Subcutaneous adipose tissue (tissue), 4 donors: Measurements from ENCODE around the gene MYLK. TPM values are rescaled to one million over a fixed set of nuclear protein-coding genes. Genes with fewer than 3 reads are reported as not detected.

Source experiments
- total RNA-seq, 4 donors: library from RNA; depleted of rRNA; stranded (reverse); fragments of >200 nt; gene quantifications; one replicate each; pipeline ENCODE4 v1.1.0, GENCODE V29; 2016
- TF ChIP-seq, protein P1 (sequence below): fragments of 450-650 bp; IDR thresholded peaks from one replicate; pipeline ENCODE4 v1.5.1; 2016; ENCODE audit warnings: low read depth, mild to moderate bottlenecking, control low read depth, antibody characterized with exemption, moderate library complexity

The MYLK gene
- total RNA-seq, 4 donors from 2014 or later, result 28.2 to 113 (median 58.3) TPM

DNA sequence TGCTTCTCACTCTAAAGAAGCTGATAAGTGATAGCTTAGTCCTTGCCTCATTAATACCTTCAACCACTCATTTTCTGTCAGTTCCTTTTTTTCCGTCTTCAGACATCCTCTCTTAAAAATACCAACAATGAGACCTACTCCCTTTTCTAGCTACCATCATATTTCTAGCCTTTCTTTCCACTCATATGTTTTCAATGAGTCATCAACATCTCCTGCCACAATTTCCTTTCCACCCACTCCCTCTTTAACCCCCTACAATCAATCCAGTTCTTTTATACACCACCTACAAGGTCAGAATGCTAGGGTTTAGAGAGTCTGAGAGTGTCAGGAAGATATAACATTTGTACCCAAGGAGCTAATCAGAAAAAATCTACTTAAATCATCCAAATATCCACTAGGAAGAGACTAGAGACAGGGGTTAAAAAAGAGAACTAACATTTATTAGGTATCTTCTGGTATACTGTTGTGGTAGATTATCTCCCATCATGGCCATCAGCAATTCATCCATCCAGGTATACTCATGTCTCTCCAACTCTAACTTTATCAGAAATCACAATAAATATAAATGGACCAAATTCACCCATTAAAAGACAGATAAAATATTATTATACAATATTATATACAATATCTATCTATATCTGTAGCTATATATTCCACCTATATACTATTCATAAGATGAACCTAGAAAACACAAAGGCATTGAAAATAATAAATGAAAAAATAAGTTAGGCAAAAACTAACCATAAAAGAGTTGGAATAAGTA is 42.5 kb downstream of the MYLK start:
- TF ChIP-seq, protein P1, sequence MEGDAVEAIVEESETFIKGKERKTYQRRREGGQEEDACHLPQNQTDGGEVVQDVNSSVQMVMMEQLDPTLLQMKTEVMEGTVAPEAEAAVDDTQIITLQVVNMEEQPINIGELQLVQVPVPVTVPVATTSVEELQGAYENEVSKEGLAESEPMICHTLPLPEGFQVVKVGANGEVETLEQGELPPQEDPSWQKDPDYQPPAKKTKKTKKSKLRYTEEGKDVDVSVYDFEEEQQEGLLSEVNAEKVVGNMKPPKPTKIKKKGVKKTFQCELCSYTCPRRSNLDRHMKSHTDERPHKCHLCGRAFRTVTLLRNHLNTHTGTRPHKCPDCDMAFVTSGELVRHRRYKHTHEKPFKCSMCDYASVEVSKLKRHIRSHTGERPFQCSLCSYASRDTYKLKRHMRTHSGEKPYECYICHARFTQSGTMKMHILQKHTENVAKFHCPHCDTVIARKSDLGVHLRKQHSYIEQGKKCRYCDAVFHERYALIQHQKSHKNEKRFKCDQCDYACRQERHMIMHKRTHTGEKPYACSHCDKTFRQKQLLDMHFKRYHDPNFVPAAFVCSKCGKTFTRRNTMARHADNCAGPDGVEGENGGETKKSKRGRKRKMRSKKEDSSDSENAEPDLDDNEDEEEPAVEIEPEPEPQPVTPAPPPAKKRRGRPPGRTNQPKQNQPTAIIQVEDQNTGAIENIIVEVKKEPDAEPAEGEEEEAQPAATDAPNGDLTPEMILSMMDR, result no peak

DNA sequence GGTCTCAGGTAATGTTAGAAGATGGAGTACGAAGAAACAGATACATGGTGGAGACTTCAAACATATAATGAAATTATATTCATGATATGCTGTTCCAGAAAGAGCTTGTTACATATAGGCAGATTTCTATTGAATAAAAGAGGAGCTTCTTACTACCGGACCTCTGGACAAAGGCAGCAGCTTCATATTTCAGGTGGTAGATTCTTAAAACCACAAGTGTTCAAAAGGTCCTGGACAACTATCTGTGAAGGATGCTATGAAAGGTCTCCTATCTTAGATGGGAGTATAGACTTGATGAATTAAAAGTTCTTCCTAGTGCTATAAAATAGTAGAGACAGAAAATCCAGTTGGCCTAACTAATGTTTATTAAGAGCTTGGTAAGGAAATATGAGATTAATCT is 43.2 kb downstream of the MYLK start:
- TF ChIP-seq, protein P1, result no peak

DNA sequence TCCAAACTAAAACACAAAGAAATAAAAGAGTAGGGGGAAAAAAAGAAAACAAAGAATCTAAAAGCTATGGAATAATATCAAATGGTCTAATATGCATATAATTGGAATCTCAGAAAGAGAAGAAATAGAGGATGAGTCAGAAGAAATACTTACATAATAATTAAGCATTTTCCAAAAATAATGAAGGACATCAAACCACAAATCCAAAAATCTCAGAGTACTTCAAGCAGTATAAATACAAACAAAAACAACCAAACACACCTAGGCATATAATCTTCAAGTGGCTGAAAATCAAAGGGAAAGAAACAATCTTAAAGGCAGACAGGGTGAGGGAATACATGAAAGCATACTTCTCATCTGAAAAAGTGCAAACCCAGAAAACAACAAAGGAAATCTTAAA is 46.3 kb downstream of the MYLK start:
- TF ChIP-seq, protein P1, result no peak

DNA sequence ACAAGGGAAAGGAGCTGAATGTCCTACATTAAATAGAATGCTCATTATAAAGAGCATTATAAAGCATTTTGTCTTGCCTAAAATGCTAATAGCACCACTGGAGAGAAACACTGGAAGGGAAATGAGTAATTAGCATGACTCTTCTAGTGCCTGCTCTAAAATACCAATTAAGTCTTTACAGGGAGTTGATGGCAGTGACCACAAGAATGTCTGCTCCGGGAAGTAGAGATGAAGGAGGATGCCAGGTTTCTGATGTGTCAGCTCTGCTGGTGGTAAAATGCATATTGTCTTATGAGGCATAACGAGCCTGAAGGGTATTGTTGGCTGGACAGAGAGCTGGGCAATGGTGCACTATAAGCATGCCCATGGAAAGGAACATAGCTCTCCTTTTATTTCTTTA is 49.5 kb downstream of the MYLK start:
- TF ChIP-seq, protein P1, result no peak

DNA sequence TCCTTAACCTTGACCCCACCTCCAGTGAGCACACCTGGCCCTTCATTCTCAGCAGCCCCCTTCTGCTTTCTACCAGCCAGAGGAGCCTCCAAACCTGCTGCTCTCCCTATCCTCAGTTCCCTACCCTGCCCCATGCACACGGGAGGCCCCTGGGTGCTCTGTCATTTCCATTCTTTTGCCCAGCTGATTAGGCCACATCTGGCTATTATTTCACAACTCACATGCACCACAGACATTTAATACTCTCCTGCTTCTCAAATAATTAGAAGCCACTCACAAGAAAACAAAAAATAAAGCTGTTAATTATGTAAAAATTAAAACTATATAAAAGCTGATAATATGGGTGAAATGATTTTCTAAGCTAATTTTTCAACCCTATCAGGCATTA is 50.7 kb downstream of the MYLK start:
- TF ChIP-seq, protein P1, result no peak

DNA sequence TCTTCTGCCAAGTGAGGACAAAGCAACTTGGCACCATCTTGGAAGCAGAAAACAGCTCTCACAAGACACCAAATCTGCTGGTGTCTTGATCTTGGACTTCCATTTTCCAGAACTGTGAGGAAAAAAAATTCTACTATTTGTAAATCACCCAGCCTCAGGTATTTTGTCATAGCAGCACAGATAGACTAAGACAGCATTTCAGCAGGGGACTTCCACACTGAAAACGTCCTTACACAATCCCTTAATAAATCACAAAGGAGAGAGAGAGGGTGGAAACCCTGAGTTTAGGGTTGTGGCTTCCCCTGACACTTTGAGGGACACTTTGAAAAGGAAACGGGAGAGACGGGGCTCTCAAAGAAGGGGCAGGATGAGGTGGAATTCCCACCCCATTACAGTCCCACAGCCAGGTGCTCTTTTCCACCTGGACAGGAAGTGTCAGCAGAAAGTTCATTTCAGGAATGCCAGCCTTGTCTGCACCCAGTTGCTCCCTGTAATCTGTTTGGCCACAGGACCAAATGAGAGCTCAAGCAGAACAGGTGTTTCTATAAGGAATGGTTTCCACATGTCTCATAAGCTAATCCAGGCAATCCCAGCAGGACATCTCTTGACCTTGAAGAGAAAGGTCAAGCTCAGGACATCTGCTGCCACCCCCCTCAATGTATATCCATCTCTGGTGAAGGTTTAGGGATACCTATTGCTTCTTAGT is 51.3 kb downstream of the MYLK start:
- TF ChIP-seq, protein P1, result no peak

DNA sequence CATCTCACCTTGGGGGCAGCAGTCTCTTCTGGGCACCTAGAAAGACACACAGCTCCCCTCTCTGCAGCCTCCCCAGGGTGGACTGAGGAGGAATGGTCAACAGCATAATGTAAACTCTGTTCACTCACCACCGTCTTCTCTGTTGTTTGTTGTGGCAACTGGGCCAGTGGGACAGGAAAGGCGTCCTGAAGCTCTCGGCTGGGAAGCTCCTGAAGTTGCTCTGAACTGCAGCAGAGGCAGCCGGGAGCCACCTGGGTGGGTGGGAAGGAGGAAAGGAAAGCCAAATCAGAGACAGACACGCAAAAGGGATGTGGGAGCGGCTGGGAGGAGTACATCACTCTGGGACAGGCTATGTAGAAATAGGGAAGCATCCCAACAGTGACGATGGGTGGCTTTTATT is 52.7 kb downstream of the MYLK start:
- TF ChIP-seq, protein P1, result no peak
